ENCODE measurements around the gene DEFB118. TPM values are rescaled to one million over a fixed set of nuclear protein-coding genes. Genes with fewer than 3 reads are reported as not detected.

The DEFB118 gene
- polyA plus RNA-seq, 3 donors, result not detected

- Mint-ChIP-seq H3K27ac (no peak overlapping the region), H3K4me3 (no peak overlapping the region), H3K36me3 (no peaks in the 10 kb centered on the region), H3K9me3 (peaks cover 0 to 6% (median 0%) of the 10 kb centered on the region in 7 donors), H3K4me1 (no peaks in the 10 kb centered on the region), H3K27me3 (ENCODE audit: low read depth in 3 of 3) (peaks cover 2 to 3% (median 3%) of the 10 kb centered on the region in 3 donors)
- Histone ChIP-seq H3K4me2 (replicated peaks; ENCODE audit: extremely low read depth, low read length, poor library complexity, severe bottlenecking) (no peak overlapping the region), H3K9me3 (replicated peaks in 1 of 2; ENCODE audit: control insufficient read depth in 1 of 2, insufficient read depth in 1 of 2, low read length in 2 of 2) (no peaks in the 10 kb centered on the region), H3K4me1 (ENCODE audit: control insufficient read depth in 1 of 2, insufficient read depth in 2 of 2, low read length in 2 of 2) (no peaks in the 10 kb centered on the region), H3K9ac (ENCODE audit: insufficient read depth, low read length, poor library complexity, severe bottlenecking) (no peak overlapping the region), H3K79me2 (ENCODE audit: insufficient read depth, low read length) (no peaks in the 10 kb centered on the region), H3K4me3 (replicated peaks in 1 of 3; ENCODE audit: low read depth in 2 of 3, low read length in 3 of 3) (no peak overlapping the region), H3K27ac (ENCODE audit: low read depth in 1 of 2, low read length in 2 of 2) (no peak overlapping the region), H4K20me1 (ENCODE audit: insufficient read depth, low read length) (no peaks in the 10 kb centered on the region), H3K36me3 (replicated peaks in 1 of 2; ENCODE audit: control insufficient read depth in 1 of 2, insufficient read depth in 2 of 2, low read length in 2 of 2) (no peaks in the 10 kb centered on the region), H3K27me3 (ENCODE audit: control insufficient read depth in 2 of 2, insufficient read depth in 2 of 2, low read length in 2 of 2) (no peaks in the 10 kb centered on the region), H2AFZ (ENCODE audit: insufficient read depth, low read depth, low read length, poor library complexity, severe bottlenecking) (no peak overlapping the region)
- TF ChIP-seq CTCF (IDR thresholded peaks at IDR 0.05), result no peak
- intact Hi-C loops (cut with micrococcal nuclease), result no loop called here
- no peak for DNase-seq
- WGBS (ENCODE audit: insufficient coverage), result 86% methylated on average over 1 of the region's 2 CpGs
Measured at GRCh38 chr20:31392836-31393235, 24.4 kb downstream of the DEFB118 start.

GRCh38 chr20:31394900-31395299, 26.5 kb downstream of the DEFB118 start:
- no peak for TF ChIP-seq CTCF (IDR thresholded peaks at IDR 0.05)
- H3K27me3 ChIP-seq (ENCODE audit: control insufficient read depth in 2 of 2, insufficient read depth in 2 of 2, low read length in 2 of 2), result no peaks in the 10 kb centered on the region

More at GRCh38 chr20:31394900-31395299, 26.5 kb downstream of the DEFB118 start:
- no peaks in the 10 kb centered on the region for H3K9me3 ChIP-seq (replicated peaks in 1 of 2; ENCODE audit: control insufficient read depth in 1 of 2, insufficient read depth in 1 of 2, low read length in 2 of 2)
- Mint-ChIP-seq H3K4me3 (no peak overlapping the region), H3K4me1 (no peaks in the 10 kb centered on the region), H3K27ac (no peak overlapping the region), H3K9me3 (peaks cover 0 to 3% (median 0%) of the 10 kb centered on the region in 7 donors), H3K27me3 (ENCODE audit: low read depth in 3 of 3) (peaks cover 2 to 4% (median 2%) of the 10 kb centered on the region in 3 donors), H3K36me3 (no peaks in the 10 kb centered on the region)
- H3K27ac ChIP-seq (ENCODE audit: low read depth in 1 of 2, low read length in 2 of 2), result no peak overlapping the region
- intact Hi-C loops (cut with micrococcal nuclease), result no loop called here
- no peaks in the 10 kb centered on the region for H3K36me3 ChIP-seq (replicated peaks in 1 of 2; ENCODE audit: control insufficient read depth in 1 of 2, insufficient read depth in 2 of 2, low read length in 2 of 2)
- DNase-seq, result no peak
- no peaks in the 10 kb centered on the region for H4K20me1 ChIP-seq (ENCODE audit: insufficient read depth, low read length)
- no peak overlapping the region for H3K9ac ChIP-seq (ENCODE audit: insufficient read depth, low read length, poor library complexity, severe bottlenecking)
- H3K4me3 ChIP-seq (replicated peaks in 1 of 3; ENCODE audit: low read depth in 2 of 3, low read length in 3 of 3), result no peak overlapping the region
- no peaks in the 10 kb centered on the region for H3K4me1 ChIP-seq (ENCODE audit: control insufficient read depth in 1 of 2, insufficient read depth in 2 of 2, low read length in 2 of 2)
- H3K79me2 ChIP-seq (ENCODE audit: insufficient read depth, low read length), result no peaks in the 10 kb centered on the region
- WGBS (ENCODE audit: insufficient coverage), result 59% methylated on average over 2 of the region's 3 CpGs
- H3K4me2 ChIP-seq (replicated peaks; ENCODE audit: extremely low read depth, low read length, poor library complexity, severe bottlenecking), result no peak overlapping the region
- H2AFZ ChIP-seq (ENCODE audit: insufficient read depth, low read depth, low read length, poor library complexity, severe bottlenecking), result no peak overlapping the region
